B cell (primary cell): ENCODE data around the gene TRIO.

Experiments used
- CTCF ChIP-seq: fragments of 200-600 bp; IDR thresholded peaks from one replicate; pipeline ENCODE4 v1.8.0; 2022; ENCODE audit warnings: antibody characterized with exemption, mild to moderate bottlenecking
- EZH2 ChIP-seq: IDR thresholded peaks from 2 replicates; pipeline ENCODE4 v1.6.1; 2012; ENCODE audit warnings: borderline replicate concordance, low read depth, mild to moderate bottlenecking, moderate library complexity, low read length; ENCODE audit not compliant: insufficient read depth, poor library complexity, severe bottlenecking

DNA sequence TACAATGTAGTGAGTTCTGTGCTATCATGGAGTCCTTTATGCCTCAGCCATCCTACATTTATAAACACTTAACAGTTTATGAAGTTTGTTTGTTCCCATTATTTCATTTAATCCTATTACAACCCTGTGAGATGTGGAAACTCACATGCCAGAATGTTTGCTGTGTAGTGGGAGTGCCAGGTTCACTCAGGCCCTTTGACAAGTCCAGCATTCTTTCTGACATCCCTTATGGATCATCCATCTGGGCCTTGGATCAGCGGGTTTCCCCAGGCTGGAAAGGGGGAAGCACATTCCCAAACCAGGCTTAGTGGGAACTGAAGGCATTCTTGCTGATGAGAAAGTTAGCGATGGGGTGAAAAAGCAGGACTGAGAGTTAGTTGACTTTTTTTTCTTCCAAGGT lies 310.3 kb downstream of the TRIO start:
- TF ChIP-seq CTCF = no peak
- no peak for TF ChIP-seq EZH2
